Measurements from ENCODE around the gene TNFAIP3.

TNFAIP3 gene

GRCh38 chr6:137845460-137845859, 21.6 kb upstream of the TNFAIP3 start:
- no peak for DNase-seq

- DNase-seq = no peak
Observed at GRCh38 chr6:137846274-137846673, 20.8 kb upstream of the TNFAIP3 start.

GRCh38 chr6:137846772-137847313, 20.2 kb upstream of the TNFAIP3 start:
- DNase-seq = no peak

GRCh38 chr6:137847748-137848147, 19.3 kb upstream of the TNFAIP3 start:
- DNase-seq = no peak

- DNase-seq = no peak
Observed at GRCh38 chr6:137848672-137849071, 18.4 kb upstream of the TNFAIP3 start.

- DNase-seq = no peak
Observed at GRCh38 chr6:137849181-137849980, 17.7 kb upstream of the TNFAIP3 start.

GRCh38 chr6:137849981-137850714, 16.9 kb upstream of the TNFAIP3 start:
- DNase-seq = no peak

- no peak for DNase-seq
Observed at GRCh38 chr6:137850816-137851602, 16.1 kb upstream of the TNFAIP3 start.

GRCh38 chr6:137851669-137852068, 15.4 kb upstream of the TNFAIP3 start:
- no peak for DNase-seq

GRCh38 chr6:137852346-137852745, 14.7 kb upstream of the TNFAIP3 start:
- DNase-seq = no peak

GRCh38 chr6:137852811-137853210, 14.2 kb upstream of the TNFAIP3 start:
- no peak for DNase-seq

GRCh38 chr6:137853569-137854213, 13.4 kb upstream of the TNFAIP3 start:
- DNase-seq = no peak

GRCh38 chr6:137856138-137856898, 10.7 kb upstream of the TNFAIP3 start:
- DNase-seq = no peak

- DNase-seq = no peak
Observed at GRCh38 chr6:137859025-137859424, 8.0 kb upstream of the TNFAIP3 start.

- DNase-seq = no peak
Observed at GRCh38 chr6:137860394-137861005, 6.6 kb upstream of the TNFAIP3 start.

GRCh38 chr6:137861550-137862337, 5.3 kb upstream of the TNFAIP3 start:
- no peak for DNase-seq

GRCh38 chr6:137862419-137863090, 4.5 kb upstream of the TNFAIP3 start:
- DNase-seq = no peak

GRCh38 chr6:137863091-137863797, 3.8 kb upstream of the TNFAIP3 start:
- no peak for DNase-seq

- DNase-seq = no peak
Observed at GRCh38 chr6:137864812-137865508, 2.1 kb upstream of the TNFAIP3 start.
